Measurements from ENCODE around the gene MYO16. TPM values are rescaled to one million over a fixed set of nuclear protein-coding genes. Genes with fewer than 3 reads are reported as not detected.

Gene MYO16
- total RNA-seq, 1 experiment from 2014 or later, result not detected

- H3K18ac ChIP-seq (ENCODE audit: insufficient read length, low read depth, low read length), result no peak overlapping the region
- no peak for DNase-seq
- H2BK5ac ChIP-seq (ENCODE audit: insufficient read length, low read length), result no peak overlapping the region
- WGBS (ENCODE audit: extremely low coverage, insufficient read length, low lambda C conversion rate), result no CpG with 5 or more reads among the region's 2 CpGs
- H3K56ac ChIP-seq (ENCODE audit: insufficient read length, low read depth, low read length), result no peak overlapping the region
- H3K4me3 Mint-ChIP-seq, result no peak overlapping the region
- H3K4me2 ChIP-seq (ENCODE audit: insufficient read depth, insufficient read length, low read length), result no peak overlapping the region
- H3K23ac ChIP-seq (ENCODE audit: insufficient read length, low read depth, low read length), result no peak overlapping the region
- no peak for TF ChIP-seq CTCF (conservative IDR thresholded peaks at IDR 0.05)
- H3K79me2 ChIP-seq (ENCODE audit: insufficient read depth, low read length), result no peaks in the 10 kb centered on the region
- no peak overlapping the region for H4K8ac ChIP-seq (replicated peaks; ENCODE audit: insufficient read length, low read depth, low read length)
- H3K27ac ChIP-seq (ENCODE audit: insufficient read length, low read depth, low read length), result no peak overlapping the region
- H2AFZ ChIP-seq (ENCODE audit: low read length), result no peak overlapping the region
- no peak overlapping the region for H2AK5ac ChIP-seq (ENCODE audit: insufficient read length, low read length)
- no peaks in the 10 kb centered on the region for H3K23me2 ChIP-seq (ENCODE audit: insufficient read length, low read depth, low read length, poor library complexity, severe bottlenecking)
- H4K91ac ChIP-seq (ENCODE audit: insufficient read length, low read depth, low read length), result no peak overlapping the region
- no peak overlapping the region for H2BK120ac ChIP-seq (ENCODE audit: low read depth, low read length, poor library complexity, severe bottlenecking)
- no peaks in the 10 kb centered on the region for H3K36me3 Mint-ChIP-seq (ENCODE audit: insufficient read depth in 1 of 3, low read depth in 3 of 3)
- H3K27me3 ChIP-seq (ENCODE audit: insufficient read depth, low read length), result no peaks in the 10 kb centered on the region
- no peak overlapping the region for H3T11ph ChIP-seq (ENCODE audit: low read length)
- no peak overlapping the region for H3K9ac ChIP-seq (ENCODE audit: extremely low read depth, insufficient read length, low read length)
- no peak overlapping the region for H4K5ac ChIP-seq (ENCODE audit: insufficient read length, low read depth, low read length)
- H3K4me1 Mint-ChIP-seq, result peaks cover 3 to 4% of the 10 kb centered on the region in 2 experiments; a peak in 1 of 4 replicates
- no peak overlapping the region for H3K27ac Mint-ChIP-seq
- no peak overlapping the region for H2BK20ac ChIP-seq (ENCODE audit: low read depth, low read length, poor library complexity, severe bottlenecking)
- H3K4ac ChIP-seq (ENCODE audit: low read depth, low read length), result no peak overlapping the region
- no peak overlapping the region for H3K14ac ChIP-seq (ENCODE audit: insufficient read depth, low read length)
- H3K27me3 Mint-ChIP-seq (ENCODE audit: low read depth), result peaks cover 2% of the 10 kb centered on the region
- H3K79me1 ChIP-seq (ENCODE audit: insufficient read depth, low read depth, low read length, poor library complexity, severe bottlenecking), result no peaks in the 10 kb centered on the region
- H3K9me3 ChIP-seq (ENCODE audit: control insufficient read depth, low read depth, low read length), result no peaks in the 10 kb centered on the region
- no peak overlapping the region for H2BK12ac ChIP-seq (ENCODE audit: insufficient read length, low read depth, low read length)
- no peaks in the 10 kb centered on the region for H4K20me1 ChIP-seq (ENCODE audit: control insufficient read depth, insufficient read depth, insufficient read length)
- H3K9me3 Mint-ChIP-seq, result no peaks in the 10 kb centered on the region
- no peaks in the 10 kb centered on the region for H3K4me1 ChIP-seq (ENCODE audit: insufficient read depth, low read length)
- no peak overlapping the region for H2BK15ac ChIP-seq (ENCODE audit: low read depth, low read length)
These were observed 574.8 kb downstream of the MYO16 start for GRCh38 chr13:109204252-109204651.
